SK-N-SH (cell line): ENCODE results near the gene PLA2G3. TPM values are rescaled to one million over a fixed set of nuclear protein-coding genes. Genes with fewer than 3 reads are reported as not detected.

Experiments
- CTCF ChIA-PET: fragments of 300-600, 350-600 bp; formaldehyde crosslinking; extraction: SDS; loops from one replicate; lab custom pipeline; 2021; lab: Yijun Ruan, JAX
- POLR2A ChIA-PET: fragments of 350-600 bp; sonication (Branson Sonifier 250); formaldehyde crosslinking; extraction: SDS; loops from one replicate; lab custom pipeline; 2020; ENCODE audit warnings: antibody characterized with exemption, inconsistent platforms; lab: Yijun Ruan, JAX
- DNase-seq: peaks from one replicate; pipeline ENCODE4 v3.0.0; 2012
- H2AFZ ChIP-seq: fragments of 200-600 bp; sonication (generic); 2 replicates; pipeline ENCODE4 v1.8.1; 2016; ENCODE audit warnings: antibody characterized with exemption, mild to moderate bottlenecking, low read depth
- H3F3A ChIP-seq: fragments of 200-600 bp; sonication (generic); replicated peaks from 2 replicates; pipeline ENCODE3; 2016; ENCODE audit warnings: antibody characterized with exemption, mild to moderate bottlenecking; ENCODE audit not compliant: insufficient read depth
- H3K27ac ChIP-seq, 2 experiments: fragments of 200-500 bp in 1 of 2; fragments of 200-600 bp in 1 of 2; sonication (Bioruptor generic) in 1 of 2; sonication (generic), shearing (Covaris generic) in 1 of 2; 2 replicates each; pipeline versions ENCODE4 v1.5.1 to v1.6.1; 2014 to 2016; ENCODE audit warnings: low read depth in 2 of 2, inconsistent platforms in 1 of 2, low read length in 1 of 2, mild to moderate bottlenecking in 1 of 2, mixed read lengths in 1 of 2
- H3K27me3 ChIP-seq: fragments of 200-600 bp; sonication (generic), shearing (Covaris generic); 2 replicates; pipeline ENCODE4 v1.6.1; 2016; ENCODE audit warnings: mixed run types; ENCODE audit not compliant: insufficient read depth
- H3K36me3 ChIP-seq, 2 experiments: fragments of 200-500 bp in 1 of 2; fragments of 200-600 bp in 1 of 2; sonication (Bioruptor generic) in 1 of 2; sonication (generic) in 1 of 2; replicated peaks in 1 of 2; 2 replicates each; pipeline versions ENCODE3 to v1.5.1; 2014 to 2016; ENCODE audit warnings: low read length in 1 of 2, mild to moderate bottlenecking in 1 of 2; ENCODE audit not compliant: insufficient read depth in 2 of 2, control insufficient read depth in 1 of 2
- H3K4me1 ChIP-seq, 2 experiments: fragments of 200-500 bp in 1 of 2; fragments of 200-600 bp in 1 of 2; sonication (Bioruptor generic) in 1 of 2; sonication (generic), shearing (Covaris generic) in 1 of 2; 2 replicates each; pipeline versions ENCODE4 v1.5.1 to v1.6.1; 2014 to 2016; ENCODE audit warnings: low read depth in 1 of 2, low read length in 1 of 2, mixed run types in 1 of 2; ENCODE audit not compliant: insufficient read depth in 2 of 2, control insufficient read depth in 1 of 2
- H3K4me2 ChIP-seq: fragments of 200-600 bp; sonication (generic), shearing (Covaris generic); 2 replicates; pipeline ENCODE4 v1.6.1; 2017; ENCODE audit warnings: mixed run types
- H3K4me3 ChIP-seq, 2 experiments: fragments of 200-500 bp in 1 of 2; fragments of 200-600 bp in 1 of 2; sonication (Bioruptor generic) in 1 of 2; sonication (generic), shearing (Covaris generic) in 1 of 2; 2 replicates each; pipeline versions ENCODE4 v1.5.1 to v1.8.1; 2014 to 2016; ENCODE audit warnings: low read depth in 2 of 2, inconsistent platforms in 1 of 2, low read length in 1 of 2, mild to moderate bottlenecking in 1 of 2, mixed read lengths in 1 of 2, moderate library complexity in 1 of 2
- H3K79me2 ChIP-seq: fragments of 200-600 bp; sonication (generic); 2 replicates; pipeline ENCODE4 v1.8.1; 2017; ENCODE audit warnings: mild to moderate bottlenecking; ENCODE audit not compliant: insufficient read depth
- H3K9ac ChIP-seq: fragments of 200-600 bp; sonication (generic); 2 replicates; pipeline ENCODE4 v1.6.1; 2017; ENCODE audit warnings: mixed run types
- H3K9me2 ChIP-seq: fragments of 200-600 bp; sonication (generic); 2 replicates; pipeline ENCODE4 v1.6.1; 2017; ENCODE audit warnings: mixed run types
- H3K9me3 ChIP-seq: fragments of 200-600 bp; sonication (generic); 2 replicates; pipeline ENCODE4 v1.6.1; 2017; ENCODE audit warnings: mixed run types, mild to moderate bottlenecking, moderate library complexity
- H4K20me1 ChIP-seq: fragments of 200-600 bp; sonication (generic); 2 replicates; pipeline ENCODE4 v1.6.1; 2017; ENCODE audit warnings: mild to moderate bottlenecking, mixed run types; ENCODE audit not compliant: insufficient read depth
- CTCF ChIP-seq: fragments of 200-600 bp; sonication (generic); IDR thresholded peaks from 2 replicates; pipeline ENCODE4 v1.6.1; 2017; ENCODE audit warnings: antibody characterized with exemption, mild to moderate bottlenecking, moderate library complexity
- EP300 ChIP-seq, 2 experiments: IDR thresholded peaks; 2 replicates each; pipeline versions ENCODE4 v1.4.0 to v1.6.1; 2012; ENCODE audit warnings: borderline replicate concordance in 1 of 2, low read depth in 1 of 2, low read length in 1 of 2
- FOSL2 ChIP-seq: IDR thresholded peaks from 2 replicates; pipeline ENCODE4 v1.4.0; 2012; ENCODE audit warnings: low read depth, mild to moderate bottlenecking, moderate library complexity, borderline replicate concordance
- IRF3 ChIP-seq: fragments of 150-350 bp; IDR thresholded peaks from 2 replicates; pipeline ENCODE4 v1.6.1; 2016; ENCODE audit warnings: mild to moderate bottlenecking, low read depth, low read length
- JUND ChIP-seq: IDR thresholded peaks from 2 replicates; pipeline ENCODE4 v1.4.0; 2012
- MAX ChIP-seq: IDR thresholded peaks from 2 replicates; pipeline ENCODE4 v1.4.0; 2012; ENCODE audit warnings: low read depth
- NFIC ChIP-seq: IDR thresholded peaks from 2 replicates; pipeline ENCODE4 v1.4.0; 2012; ENCODE audit warnings: borderline replicate concordance
- RCOR1 ChIP-seq: fragments of 150-350 bp; IDR thresholded peaks from 2 replicates; pipeline ENCODE4 v1.6.1; 2017; ENCODE audit warnings: antibody characterized with exemption, low read length
- RXRA ChIP-seq: IDR thresholded peaks from 2 replicates; pipeline ENCODE4 v1.4.0; 2012; ENCODE audit warnings: low read depth, mild to moderate bottlenecking, borderline replicate concordance
- TCF12 ChIP-seq: IDR thresholded peaks from 2 replicates; pipeline ENCODE4 v1.4.0; 2012
- YY1 ChIP-seq: IDR thresholded peaks from 2 replicates; pipeline ENCODE4 v1.4.0; 2012; ENCODE audit warnings: low read depth, mild to moderate bottlenecking
- WGBS: methylation state at CpG from one replicate; pipeline ENCODE4 v1.1.6; 2017; ENCODE audit warnings: low lambda C conversion rate; 5-methylcytosine and 5-hydroxymethylcytosine counted together
- polyA plus RNA-seq, 3 experiments: library from polyadenylated mRNA; depleted of rRNA; stranded (reverse); fragments of >200 nt; gene quantifications; 2 replicates each; pipeline ENCODE4 v1.2.3, GENCODE V29; 2012
- TF ChIP-seq, protein P1 (sequence below): fragments of 150-350 bp; IDR thresholded peaks from 2 replicates; pipeline ENCODE4 v1.6.1; 2017; ENCODE audit warnings: antibody characterized with exemption, low read length, low read depth, borderline replicate concordance
- TF ChIP-seq, protein P2 (sequence below): IDR thresholded peaks from 2 replicates; pipeline ENCODE4 v1.4.0; 2012; ENCODE audit warnings: low read depth, borderline replicate concordance
- TF ChIP-seq, protein P3 (sequence below): IDR thresholded peaks from 2 replicates; pipeline ENCODE4; 2012

PLA2G3 gene
- polyA plus RNA-seq, 1 of the 3 experiments (the other 2 are of a cell fraction): not detected

- no peak for TF ChIP-seq CTCF
- TF ChIP-seq NFIC: no peak
- TF ChIP-seq, protein P1, sequence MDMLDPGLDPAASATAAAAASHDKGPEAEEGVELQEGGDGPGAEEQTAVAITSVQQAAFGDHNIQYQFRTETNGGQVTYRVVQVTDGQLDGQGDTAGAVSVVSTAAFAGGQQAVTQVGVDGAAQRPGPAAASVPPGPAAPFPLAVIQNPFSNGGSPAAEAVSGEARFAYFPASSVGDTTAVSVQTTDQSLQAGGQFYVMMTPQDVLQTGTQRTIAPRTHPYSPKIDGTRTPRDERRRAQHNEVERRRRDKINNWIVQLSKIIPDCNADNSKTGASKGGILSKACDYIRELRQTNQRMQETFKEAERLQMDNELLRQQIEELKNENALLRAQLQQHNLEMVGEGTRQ: no peak
- no peak for TF ChIP-seq TCF12
- TF ChIP-seq, protein P2, sequence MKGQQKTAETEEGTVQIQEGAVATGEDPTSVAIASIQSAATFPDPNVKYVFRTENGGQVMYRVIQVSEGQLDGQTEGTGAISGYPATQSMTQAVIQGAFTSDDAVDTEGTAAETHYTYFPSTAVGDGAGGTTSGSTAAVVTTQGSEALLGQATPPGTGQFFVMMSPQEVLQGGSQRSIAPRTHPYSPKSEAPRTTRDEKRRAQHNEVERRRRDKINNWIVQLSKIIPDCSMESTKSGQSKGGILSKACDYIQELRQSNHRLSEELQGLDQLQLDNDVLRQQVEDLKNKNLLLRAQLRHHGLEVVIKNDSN: no peak
- TF ChIP-seq EP300 (IDR thresholded peaks at IDR 0.05; ENCODE audit: borderline replicate concordance in 1 of 2, low read depth in 1 of 2, low read length in 1 of 2): no peak
- no peak for TF ChIP-seq FOSL2
- TF ChIP-seq, protein P3, sequence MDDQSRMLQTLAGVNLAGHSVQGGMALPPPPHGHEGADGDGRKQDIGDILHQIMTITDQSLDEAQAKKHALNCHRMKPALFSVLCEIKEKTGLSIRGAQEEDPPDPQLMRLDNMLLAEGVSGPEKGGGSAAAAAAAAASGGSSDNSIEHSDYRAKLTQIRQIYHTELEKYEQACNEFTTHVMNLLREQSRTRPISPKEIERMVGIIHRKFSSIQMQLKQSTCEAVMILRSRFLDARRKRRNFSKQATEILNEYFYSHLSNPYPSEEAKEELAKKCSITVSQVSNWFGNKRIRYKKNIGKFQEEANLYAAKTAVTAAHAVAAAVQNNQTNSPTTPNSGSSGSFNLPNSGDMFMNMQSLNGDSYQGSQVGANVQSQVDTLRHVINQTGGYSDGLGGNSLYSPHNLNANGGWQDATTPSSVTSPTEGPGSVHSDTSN: no peak
- no peak for TF ChIP-seq YY1
Observed at GRCh38 chr22:31126128-31126868, 14.0 kb downstream of the PLA2G3 start (continued).

GRCh38 chr22:31125521-31126117, 14.7 kb downstream of the PLA2G3 start:
- Histone ChIP-seq H3K79me2 (no peaks in the 10 kb centered on the region), H3F3A (peaks cover 4% of the 10 kb centered on the region), H3K27ac (peak overlapping the region in 1 of 2 experiments; percentile 86; a peak in 2 of 4 replicates), H3K4me3 (no peak overlapping the region; a peak in 1 of 4 replicates), H3K4me1 (peaks cover 0 to 43% of the 10 kb centered on the region in 2 experiments; a peak in 1 of 4 replicates), H2AFZ (no peak overlapping the region), H3K4me2 (no peak overlapping the region), H3K27me3 (no peaks in the 10 kb centered on the region), H3K9me2 (no peaks in the 10 kb centered on the region), H3K9ac (no peak overlapping the region), H4K20me1 (no peaks in the 10 kb centered on the region), H3K9me3 (no peaks in the 10 kb centered on the region), H3K36me3 (no peaks in the 10 kb centered on the region)
- ChIA-PET POLR2A (no interaction called here), CTCF (interaction anchor here (8.2 kb wide), 1 partner anchor 17 kb away, joined by 52 read pairs; the partner anchor contains the start of gene SELENOM)
- TF ChIP-seq IRF3 (no peak), MAX (no peak), RCOR1 (no peak), RXRA (no peak), JUND (no peak)
- DNase-seq: no peak
- WGBS: 77% methylated on average over 7 of the region's 12 CpGs
